ENCODE results near the gene TOM1.

DNA sequence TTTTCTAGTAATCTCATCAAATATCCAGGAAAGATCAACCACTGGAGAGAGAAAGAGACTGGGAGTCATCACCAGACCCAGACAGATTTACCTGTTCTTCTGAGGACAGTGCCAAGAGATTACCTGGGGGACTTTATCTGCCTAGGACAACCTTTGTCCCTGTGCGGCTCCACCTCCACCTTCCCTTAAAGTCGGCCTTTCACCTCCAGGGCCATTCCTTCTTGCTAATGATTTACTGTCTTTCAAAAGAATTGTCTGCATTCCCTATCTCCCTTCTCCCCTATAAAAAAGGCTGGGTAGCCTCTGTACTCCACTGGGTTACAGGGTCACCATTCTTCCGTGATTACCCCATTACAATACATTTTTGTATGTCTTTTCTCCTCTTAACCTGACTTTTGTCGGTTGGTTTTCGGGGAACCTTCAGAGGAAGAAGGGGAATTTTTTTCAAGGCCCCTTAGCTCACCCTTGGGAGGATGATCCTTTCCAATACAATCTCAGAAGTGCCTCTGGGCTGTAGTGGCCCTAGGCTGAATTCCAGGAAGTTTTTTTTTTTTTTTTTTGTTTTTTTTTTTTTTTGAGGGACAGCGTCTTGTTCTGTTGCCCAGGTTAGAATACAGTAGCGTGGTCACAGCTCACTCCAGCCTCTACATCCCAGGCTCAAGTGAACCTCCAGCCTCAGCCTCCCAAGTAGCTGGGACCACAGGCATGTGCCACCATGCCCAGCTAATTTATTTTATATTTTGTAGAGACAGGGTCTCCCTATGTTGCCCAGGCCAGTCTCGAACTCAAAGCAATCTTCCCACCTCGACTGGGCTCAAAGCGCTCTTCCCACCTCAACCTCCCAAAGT lies 79.7 kb downstream of the TOM1 start:
- no peak for TF ChIP-seq USF1 (IDR thresholded peaks at IDR 0.05)
- TF ChIP-seq REST (IDR thresholded peaks at IDR 0.05; ENCODE audit: low read depth), result no peak
- no peak for TF ChIP-seq NFIC (IDR thresholded peaks at IDR 0.05)
- no peak for TF ChIP-seq EP300 (IDR thresholded peaks at IDR 0.05; ENCODE audit: borderline replicate concordance)
- TF ChIP-seq EGR1 (IDR thresholded peaks at IDR 0.05), result no peak
- TF ChIP-seq CEBPB (IDR thresholded peaks at IDR 0.05), result no peak
- no peak for TF ChIP-seq YY1 (IDR thresholded peaks at IDR 0.05; ENCODE audit: low read depth)
- TF ChIP-seq TAF1 (IDR thresholded peaks at IDR 0.05; ENCODE audit: low read depth), result no peak
- no peak for TF ChIP-seq MAX (IDR thresholded peaks at IDR 0.05)
- no peak for TF ChIP-seq FOXM1 (IDR thresholded peaks at IDR 0.05; ENCODE audit: borderline replicate concordance, low read depth)
- no peak for TF ChIP-seq ZBTB7A (IDR thresholded peaks at IDR 0.05; ENCODE audit: low read depth)
- TF ChIP-seq CREB1 (IDR thresholded peaks at IDR 0.05; ENCODE audit: low read depth), result no peak
- TF ChIP-seq RAD21 (IDR thresholded peaks at IDR 0.05; ENCODE audit: low read depth), result no peak
